B cell (primary cell): Measurements from ENCODE around the gene ZNF784. TPM values are rescaled to one million over a fixed set of nuclear protein-coding genes. Genes with fewer than 3 reads are reported as not detected.
A peak's percentile ranks its signal among the peaks of the same experiment; 100 is the strongest.

Experiments
- ATAC-seq: fragments of 200-7000 bp; cut with Tn5 transposase; one replicate; pipeline ENCODE4 v1.10.0; 2021; ENCODE audit warnings: low read depth, mild to moderate bottlenecking, moderate number of reproducible peaks, moderate library complexity
- CTCF ChIA-PET: fragments of 350-600 bp; sonication (Branson Sonifier 250); formaldehyde crosslinking; loops from one replicate; lab custom pipeline; 2021; ENCODE audit warnings: antibody characterized with exemption, inconsistent platforms; lab: Charles Lee
- POLR2A ChIA-PET: fragments of 350-600 bp; sonication (Branson Sonifier 250); formaldehyde crosslinking; loops from one replicate; lab custom pipeline; 2021; ENCODE audit warnings: antibody characterized with exemption; lab: Charles Lee
- DNase-seq: peaks from one replicate; pipeline ENCODE4 v3.0.0; 2013
- H2AFZ ChIP-seq: 2 replicates; pipeline ENCODE4 v1.6.1; 2012; ENCODE audit warnings: mild to moderate bottlenecking, low read depth, low read length; ENCODE audit not compliant: insufficient read depth, poor library complexity, severe bottlenecking
- H3K27ac ChIP-seq, 2 donors: 1 replicate in 1 of 2; 2 replicates in 1 of 2; pipeline ENCODE4 v1.5.1; 2012 to 2013; ENCODE audit warnings: low read length in 2 of 2, mild to moderate bottlenecking in 2 of 2, moderate library complexity in 1 of 2
- H3K27me3 ChIP-seq, 4 experiments: fragments of 200-600 bp in 1 of 4; sonication (generic) in 1 of 4; replicated peaks in 1 of 4; 1 replicate in 2 of 4; 2 replicates in 2 of 4; pipeline versions ENCODE4 v1.6.1 to v1.7.0; 2013 to 2016; ENCODE audit warnings: low read length in 3 of 4, mild to moderate bottlenecking in 2 of 4, mixed read lengths in 1 of 4, moderate library complexity in 1 of 4; ENCODE audit not compliant: insufficient read depth in 4 of 4, control insufficient read depth in 3 of 4; ENCODE audit errors: control extremely low read depth in 1 of 4
- H3K36me3 ChIP-seq, 2 experiments: replicated peaks in 1 of 2; 1 replicate in 1 of 2; 2 replicates in 1 of 2; pipeline versions ENCODE4 v1.6.1 to v1.7.1; 2013; ENCODE audit warnings: low read length in 1 of 2; ENCODE audit not compliant: insufficient read depth in 2 of 2, control insufficient read depth in 1 of 2; ENCODE audit errors: control extremely low read depth in 1 of 2, extremely low read depth in 1 of 2
- H3K4me1 ChIP-seq, 2 donors: fragments of 200-600 bp in 1 of 2; sonication (generic) in 1 of 2; 1 replicate in 1 of 2; 2 replicates in 1 of 2; pipeline versions ENCODE4 v1.5.1 to v1.6.1; 2013 to 2017; ENCODE audit warnings: low read length in 2 of 2; ENCODE audit not compliant: control insufficient read depth in 2 of 2, insufficient read depth in 2 of 2
- H3K4me2 ChIP-seq: replicated peaks from 2 replicates; pipeline ENCODE3; 2012; ENCODE audit warnings: mild to moderate bottlenecking, low read depth, low read length; ENCODE audit not compliant: poor library complexity, severe bottlenecking
- H3K4me3 ChIP-seq, 5 experiments: fragments of 200-600 bp in 1 of 5; sonication (generic) in 1 of 5; 1 replicate in 3 of 5; 2 replicates in 2 of 5; pipeline versions ENCODE4 v1.5.1 to v1.7.0; 2011 to 2016; ENCODE audit warnings: low read length in 4 of 5, mild to moderate bottlenecking in 4 of 5, low read depth in 2 of 5, control low read depth in 1 of 5, moderate library complexity in 1 of 5; ENCODE audit not compliant: insufficient read depth in 1 of 5; ENCODE audit errors: control extremely low read depth in 1 of 5, extremely low read depth in 1 of 5
- H3K79me2 ChIP-seq: fragments of 200-600 bp; sonication (generic); one replicate; pipeline ENCODE4 v1.6.0; 2016; ENCODE audit warnings: low read length; ENCODE audit not compliant: control insufficient read depth, insufficient read depth
- H3K9ac ChIP-seq: fragments of 200-600 bp; sonication (generic); 2 replicates; pipeline ENCODE4 v1.6.1; 2017; ENCODE audit warnings: mild to moderate bottlenecking, low read length, moderate library complexity
- H3K9me3 ChIP-seq, 3 donors: one replicate each; pipeline versions ENCODE4 v1.6.1 to v1.7.1; 2013; ENCODE audit warnings: low read length in 2 of 3; ENCODE audit not compliant: control insufficient read depth in 2 of 3, insufficient read depth in 1 of 3; ENCODE audit errors: control extremely low read depth in 1 of 3
- H4K20me1 ChIP-seq: 2 replicates; pipeline ENCODE4 v1.6.0; 2012; ENCODE audit warnings: mild to moderate bottlenecking, low read length; ENCODE audit not compliant: insufficient read depth, control insufficient read depth, poor library complexity, severe bottlenecking
- H3K27ac Mint-ChIP-seq: one replicate; pipeline ENCODE4 v1.8.0; 2021; ENCODE audit warnings: mixed read lengths
- H3K27me3 Mint-ChIP-seq: one replicate; pipeline ENCODE4 v1.8.0; 2021; ENCODE audit warnings: mixed read lengths
- H3K4me1 Mint-ChIP-seq: one replicate; pipeline ENCODE4 v1.8.0; 2021; ENCODE audit warnings: mixed read lengths
- H3K4me3 Mint-ChIP-seq: one replicate; pipeline ENCODE4 v1.8.0; 2021; ENCODE audit warnings: mixed read lengths
- H3K9me3 Mint-ChIP-seq: one replicate; pipeline ENCODE4 v1.8.0; 2022; ENCODE audit warnings: mixed read lengths; ENCODE audit not compliant: insufficient read depth
- CTCF ChIP-seq: fragments of 200-600 bp; IDR thresholded peaks from one replicate; pipeline ENCODE4 v1.8.0; 2022; ENCODE audit warnings: antibody characterized with exemption, mild to moderate bottlenecking
- EZH2 ChIP-seq: IDR thresholded peaks from 2 replicates; pipeline ENCODE4 v1.6.1; 2012; ENCODE audit warnings: borderline replicate concordance, low read depth, mild to moderate bottlenecking, moderate library complexity, low read length; ENCODE audit not compliant: insufficient read depth, poor library complexity, severe bottlenecking
- WGBS: methylation state at CpG from one replicate; pipeline ENCODE4 v1.1.5; 2013; ENCODE audit warnings: missing lambda C conversion rate; ENCODE audit not compliant: insufficient coverage; 5-methylcytosine and 5-hydroxymethylcytosine counted together
- intact Hi-C: fragments of 100-400 bp; cut with micrococcal nuclease; formaldehyde crosslinking; loops from one replicate; pipeline ENCODE4 v1.10.0; 2022
- polyA plus RNA-seq: library from polyadenylated mRNA; depleted of rRNA; stranded (reverse); fragments of >200 nt; gene quantifications from 2 replicates; pipeline ENCODE4 v1.2.3, GENCODE V29; 2012
- total RNA-seq, 2 donors: library from RNA; stranded (reverse); fragments of 120-200 nt in 1 of 2; gene quantifications; 1 replicate in 1 of 2; 2 replicates in 1 of 2; pipeline versions ENCODE4 v1.2.3 to v1.2.4, GENCODE V29; 2013 to 2022

ZNF784 gene
- total and polyA plus RNA-seq, 2 donors (not counting 1 experiment from before 2014, with no cell fraction given) = 9.2 to 9.7 TPM

DNA sequence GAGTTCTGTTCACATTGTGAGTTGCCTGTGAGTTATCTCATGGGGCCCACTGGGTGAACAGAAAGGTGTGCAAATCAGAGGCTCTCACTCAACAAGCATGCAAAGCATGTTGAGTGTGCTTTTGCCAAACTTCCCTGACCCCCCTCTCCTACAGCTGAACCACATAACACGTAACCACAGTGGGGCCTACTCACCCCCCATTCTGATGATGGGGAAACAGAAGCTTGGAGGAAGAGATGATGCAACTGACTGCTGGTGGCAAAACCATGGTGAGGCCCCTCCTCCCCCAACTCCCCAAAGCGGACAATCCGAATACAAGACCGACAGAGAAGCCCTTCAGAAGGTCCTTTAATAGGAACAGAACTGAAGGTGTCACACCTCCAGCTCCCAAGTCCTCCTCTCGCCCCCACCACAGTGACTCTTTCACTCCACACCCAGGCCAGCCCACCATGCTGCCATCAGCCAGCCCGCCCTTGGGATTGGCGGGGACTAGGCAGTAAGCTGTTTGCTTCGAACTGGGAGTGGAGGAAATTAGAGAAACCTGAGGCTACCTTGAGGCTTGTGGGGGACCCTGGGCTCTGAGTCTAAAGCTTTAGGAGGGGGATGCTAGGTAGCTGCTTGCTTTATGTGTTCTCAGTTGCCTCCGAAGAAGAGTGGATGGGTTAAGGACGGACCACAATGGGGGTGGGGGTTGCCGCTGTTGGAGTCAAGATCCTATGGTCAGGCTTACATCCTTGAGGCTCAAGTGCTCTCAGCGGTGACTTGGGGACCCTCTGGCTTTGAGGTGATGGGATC is 3.8 kb downstream of the ZNF784 start:
- no peaks in the 10 kb centered on the region for H3K27me3 Mint-ChIP-seq
- DNase-seq (no peak), ATAC-seq (no peak)
- peak overlapping the region; percentile 46 for H3K27ac Mint-ChIP-seq
- peaks cover 23% of the 10 kb centered on the region for H3K79me2 ChIP-seq
- TF ChIP-seq CTCF (no peak), EZH2 (no peak)
- WGBS = 83% methylated on average over 6 of the region's 12 CpGs
- H3K4me3 Mint-ChIP-seq = no peak overlapping the region
- ChIA-PET POLR2A (interaction anchor here (0.8 kb wide), 1 partner anchor 12 kb away, joined by 3 read pairs; no protein-coding TSS in a partner anchor), CTCF (interaction anchor here (1.4 to 3.0 kb wide), 2 partner anchors 11 to 14 kb away, joined by 10 to 18 read pairs; partner anchors contain the start of gene ZNF865)
- no peak overlapping the region for H3K4me3 ChIP-seq
- H3K4me1 ChIP-seq = peaks cover 10 to 14% of the 10 kb centered on the region in 2 donors
- no peaks in the 10 kb centered on the region for H3K9me3 ChIP-seq
- no peak overlapping the region for H2AFZ ChIP-seq
- no peak overlapping the region for H3K4me2 ChIP-seq
- no peak overlapping the region for H3K9ac ChIP-seq
- peaks cover 17% of the 10 kb centered on the region for H4K20me1 ChIP-seq
- intact Hi-C loops = loop anchor here (5.0 to 10.0 kb wide), 2 partner anchors 213 to 524 kb away; partner anchors contain the start of genes UBE2S and ZNF444
- peaks cover 18% of the 10 kb centered on the region for H3K4me1 Mint-ChIP-seq
- no peaks in the 10 kb centered on the region for H3K27me3 ChIP-seq
- peaks cover 0 to 19% of the 10 kb centered on the region in 2 experiments for H3K36me3 ChIP-seq
- no peak overlapping the region for H3K27ac ChIP-seq
- H3K9me3 Mint-ChIP-seq = no peaks in the 10 kb centered on the region

DNA sequence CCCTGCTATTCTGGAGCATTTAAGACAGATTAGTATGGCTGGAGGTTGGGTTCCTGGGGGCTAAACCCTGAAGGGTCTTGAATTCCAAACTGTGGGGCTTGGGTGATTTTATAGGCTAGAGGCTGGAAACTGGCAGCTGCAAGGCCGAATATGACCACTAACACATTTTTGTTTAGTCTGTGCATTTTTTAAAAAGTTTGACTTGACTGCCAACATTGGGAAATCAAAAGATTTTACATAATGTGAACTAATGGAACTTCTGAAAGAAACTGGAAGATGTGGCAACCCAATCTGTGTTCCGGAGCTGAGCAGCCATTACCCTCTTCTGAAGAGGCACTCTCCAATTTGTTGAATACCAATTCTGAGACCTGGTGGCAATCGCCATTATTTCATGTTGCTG is 5.1 kb downstream of the ZNF784 start:
- Mint-ChIP-seq H3K4me1 (peaks cover 11% of the 10 kb centered on the region), H3K9me3 (no peaks in the 10 kb centered on the region), H3K27me3 (no peaks in the 10 kb centered on the region), H3K27ac (no peak overlapping the region), H3K4me3 (no peak overlapping the region)
- ChIA-PET CTCF (interaction anchor here (0.6 to 3.0 kb wide), 3 partner anchors 13 to 82 kb away, joined by 4 to 18 read pairs (median 6); no protein-coding TSS in a partner anchor), POLR2A (interaction anchor here (0.6 kb wide), 1 partner anchor 1458 kb away, joined by 6 read pairs; no protein-coding TSS in a partner anchor)
- no peak for DNase-seq
- no peak overlapping the region for H3K4me3 ChIP-seq
- intact Hi-C loops = no loop called here
- no peak for TF ChIP-seq CTCF
- TF ChIP-seq EZH2 = no peak
- peaks cover 0 to 21% of the 10 kb centered on the region in 2 experiments for H3K36me3 ChIP-seq
- ATAC-seq = no peak
- H3K27me3 ChIP-seq = no peaks in the 10 kb centered on the region
- no peak overlapping the region for H3K27ac ChIP-seq
- peaks cover 17% of the 10 kb centered on the region for H4K20me1 ChIP-seq
- H3K79me2 ChIP-seq = peaks cover 23% of the 10 kb centered on the region
- WGBS = 100% methylated on average over 2 of the region's 3 CpGs
- peaks cover 5 to 8% of the 10 kb centered on the region in 2 donors for H3K4me1 ChIP-seq
- H3K9ac ChIP-seq = no peak overlapping the region
- H3K9me3 ChIP-seq = no peaks in the 10 kb centered on the region
- H2AFZ ChIP-seq = no peak overlapping the region
- no peak overlapping the region for H3K4me2 ChIP-seq
